Endothelial cell of umbilical vein (primary cell): ENCODE measurements around the gene GULP1. TPM values are rescaled to one million over a fixed set of nuclear protein-coding genes. Genes with fewer than 3 reads are reported as not detected.

Experiments used
- BruUV-seq: library from RNA; stranded (reverse); fragments of 400-500 nt; replicated peaks from 2 replicates; lab custom pipeline; 2021; lab: Mats Ljungman, UMichigan
- CTCF ChIA-PET: fragments of 300-600, 350-600 bp; sonication (Branson Sonifier 250); formaldehyde crosslinking; loops from one replicate; lab custom pipeline; 2021; ENCODE audit warnings: antibody characterized with exemption, inconsistent platforms; lab: Charles Lee
- POLR2A ChIA-PET: fragments of 300-600, 350-600 bp; sonication (Branson Sonifier 250); formaldehyde crosslinking; loops from one replicate; lab custom pipeline; 2021; ENCODE audit warnings: antibody characterized with exemption, inconsistent platforms; lab: Charles Lee
- DNase-seq: peaks from one replicate; pipeline ENCODE4 v3.0.0-alpha.2; 2011; ENCODE audit warnings: low read depth, low spot score
- FAIRE-seq: peaks from 2 replicates; lab custom pipeline; 2011; peaks lifted over from hg19 to GRCh38; lab: Jason Lieb, UNC
- H2AFZ ChIP-seq: 2 replicates; pipeline ENCODE4 v1.6.0; 2012; ENCODE audit warnings: low read depth, low read length, control low read depth, inconsistent platforms
- H3K27ac ChIP-seq: 2 replicates; pipeline ENCODE4 v1.5.1; 2011; ENCODE audit warnings: low read depth, mild to moderate bottlenecking, control low read depth, low read length, moderate library complexity; ENCODE audit not compliant: insufficient read depth
- H3K27me3 ChIP-seq, 2 experiments: 2 replicates each; pipeline versions ENCODE4 v1.6.0 to v1.6.1; 2011; ENCODE audit warnings: low read length in 2 of 2, mixed read lengths in 1 of 2; ENCODE audit not compliant: control insufficient read depth in 2 of 2, insufficient read depth in 2 of 2
- H3K36me3 ChIP-seq, 2 experiments: 2 replicates in 1 of 2; 3 replicates in 1 of 2; pipeline ENCODE4 v1.5.1; 2011; ENCODE audit warnings: low read length in 2 of 2, mild to moderate bottlenecking in 1 of 2, moderate library complexity in 1 of 2; ENCODE audit not compliant: control insufficient read depth in 2 of 2, insufficient read depth in 2 of 2; ENCODE audit errors: extremely low read depth in 1 of 2
- H3K4me1 ChIP-seq: 3 replicates; pipeline ENCODE4 v1.5.1; 2011; ENCODE audit warnings: mild to moderate bottlenecking, low read length; ENCODE audit not compliant: control insufficient read depth, insufficient read depth; ENCODE audit errors: extremely low read depth
- H3K4me2 ChIP-seq: 2 replicates; pipeline ENCODE4 v1.6.1; 2011; ENCODE audit warnings: low read length, control low read depth, mixed read lengths; ENCODE audit not compliant: insufficient read depth
- H3K4me3 ChIP-seq, 3 experiments: fragments of 200-600 bp in 1 of 3; sonication (generic), shearing (Covaris generic) in 1 of 3; replicated peaks in 1 of 3; 2 replicates each; pipeline ENCODE4 v1.5.1; 2011 to 2016; ENCODE audit warnings: control low read depth in 3 of 3, low read length in 3 of 3, mild to moderate bottlenecking in 2 of 3, inconsistent platforms in 1 of 3, low read depth in 1 of 3, moderate library complexity in 1 of 3; ENCODE audit not compliant: insufficient read depth in 1 of 3
- H3K79me2 ChIP-seq: 2 replicates; pipeline ENCODE4 v1.6.0; 2012; ENCODE audit warnings: low read length, inconsistent platforms; ENCODE audit not compliant: control insufficient read depth, insufficient read depth
- H3K9ac ChIP-seq: replicated peaks from 2 replicates; pipeline ENCODE3; 2011; ENCODE audit warnings: low read length, control low read depth; ENCODE audit not compliant: insufficient read depth; ENCODE audit errors: extremely low read depth
- H3K9me1 ChIP-seq: replicated peaks from 3 replicates; pipeline ENCODE4 v1.6.0; 2011; ENCODE audit warnings: mild to moderate bottlenecking, low read length; ENCODE audit not compliant: control insufficient read depth, insufficient read depth; ENCODE audit errors: extremely low read depth
- H3K9me3 ChIP-seq: replicated peaks from 2 replicates; pipeline ENCODE4 v1.5.1; 2012; ENCODE audit warnings: low read length, inconsistent platforms; ENCODE audit not compliant: control insufficient read depth, insufficient read depth
- H4K20me1 ChIP-seq: replicated peaks from 2 replicates; pipeline ENCODE3; 2011; ENCODE audit warnings: mild to moderate bottlenecking, low read length; ENCODE audit not compliant: control insufficient read depth, insufficient read depth; ENCODE audit errors: extremely low read depth
- CTCF ChIP-seq, 2 donors: IDR thresholded peaks; 1 replicate in 1 of 2; 2 replicates in 1 of 2; pipeline ENCODE4 v1.5.1; 2011; ENCODE audit warnings: low read length in 2 of 2, mild to moderate bottlenecking in 2 of 2, moderate library complexity in 2 of 2, control low read depth in 1 of 2, inconsistent platforms in 1 of 2, low read depth in 1 of 2; ENCODE audit not compliant: insufficient read depth in 1 of 2; ENCODE audit errors: extremely low read depth in 1 of 2
- EZH2 ChIP-seq: IDR thresholded peaks from 2 replicates; pipeline ENCODE4 v1.6.1; 2012; ENCODE audit warnings: borderline replicate concordance, low read depth, mild to moderate bottlenecking, moderate library complexity, low read length, inconsistent platforms; ENCODE audit not compliant: severe bottlenecking
- FOS ChIP-seq: IDR thresholded peaks from 2 replicates; pipeline ENCODE4 v1.6.1; 2011; ENCODE audit warnings: mild to moderate bottlenecking, low read length, moderate library complexity, borderline replicate concordance; ENCODE audit not compliant: insufficient read depth
- GATA2 ChIP-seq: IDR thresholded peaks from 2 replicates; pipeline ENCODE4 v1.7.0; 2011; ENCODE audit warnings: low read depth, mild to moderate bottlenecking, moderate library complexity, mixed read lengths, low read length; ENCODE audit not compliant: insufficient read length, insufficient read depth
- JUN ChIP-seq: IDR thresholded peaks from 2 replicates; pipeline ENCODE4 v1.6.1; 2011; ENCODE audit warnings: borderline replicate concordance, low read depth; ENCODE audit not compliant: insufficient read length, insufficient read depth
- MYC ChIP-seq: IDR thresholded peaks from one replicate; pipeline ENCODE4 v1.6.1; 2011; ENCODE audit warnings: mild to moderate bottlenecking, low read depth, low read length
- POLR2A ChIP-seq: IDR thresholded peaks from 2 replicates; pipeline ENCODE4 v1.6.1; 2012; ENCODE audit warnings: low read depth, mild to moderate bottlenecking, control low read depth, low read length
- POLR2AphosphoS5 ChIP-seq: IDR thresholded peaks from 2 replicates; pipeline ENCODE4 v1.6.1; 2012; ENCODE audit warnings: low read depth, mild to moderate bottlenecking, control low read depth, low read length, moderate library complexity; ENCODE audit not compliant: insufficient read depth
- dilution Hi-C: fragments of 300-500 bp; cut with MboI; formaldehyde crosslinking; loops from one replicate; pipeline ENCODE4 v1.15.0; 2019; ENCODE audit warnings: low sequenced_read_pairs; ENCODE audit not compliant: extremely low pct_ligation_motif_present
- intact Hi-C: fragments of 100-400 bp; cut with micrococcal nuclease; formaldehyde crosslinking; loops from one replicate; pipeline ENCODE4 v1.10.0; 2022
- polyA plus RNA-seq, 4 experiments: library from polyadenylated mRNA; depleted of rRNA in 3 of 4; stranded (reverse) in 3 of 4; unstranded in 1 of 4; fragments of >200 nt; gene quantifications; 2 replicates each; pipeline versions ENCODE4 v1.2.1 to v1.2.3, GENCODE V29; 2011 to 2012; ENCODE audit warnings: missing spikeins in 1 of 4
- total RNA-seq: library from RNA; stranded (reverse); gene quantifications from 2 replicates; pipeline ENCODE4 v1.2.3, GENCODE V29; 2021
- TF ChIP-seq, protein P1 (sequence below): IDR thresholded peaks from 2 replicates; pipeline ENCODE4 v1.6.1; 2011; ENCODE audit not compliant: insufficient read depth, insufficient read length

Gene GULP1
- total and polyA plus RNA-seq, 2 donors (not counting 3 experiments of a cell fraction or from before 2014, with no cell fraction given): 24.4 to 53.8 TPM

DNA sequence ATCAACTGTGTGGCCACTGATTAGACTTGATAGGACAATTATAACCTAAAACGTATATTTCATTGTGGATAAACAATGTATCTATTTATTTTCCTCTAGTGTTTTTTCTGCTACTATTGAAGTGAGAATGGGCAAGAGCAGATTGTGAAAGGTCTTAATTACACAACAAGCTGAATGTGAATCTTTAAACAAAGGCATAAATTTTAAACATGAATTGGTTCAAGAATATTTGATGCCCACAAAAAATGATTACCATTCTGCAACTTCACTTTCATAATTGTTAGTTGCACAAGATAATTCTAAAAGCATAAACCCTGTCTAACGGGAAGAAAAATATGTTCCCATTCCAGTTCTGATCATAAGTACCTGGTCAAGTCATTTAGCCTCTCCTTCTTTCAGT lies 285.6 kb downstream of the GULP1 start:
- no peak overlapping the region for H3K4me3 ChIP-seq
- FAIRE-seq (no peak), DNase-seq (no peak)
- TF ChIP-seq GATA2 (no peak), POLR2A (no peak), CTCF (IDR thresholded peaks at IDR 0.05; ENCODE audit: extremely low read depth in 1 of 2, insufficient read depth in 1 of 2, low read depth in 1 of 2, low read length in 2 of 2) (no peak), POLR2AphosphoS5 (no peak), MYC (no peak)
- TF ChIP-seq, protein P1, sequence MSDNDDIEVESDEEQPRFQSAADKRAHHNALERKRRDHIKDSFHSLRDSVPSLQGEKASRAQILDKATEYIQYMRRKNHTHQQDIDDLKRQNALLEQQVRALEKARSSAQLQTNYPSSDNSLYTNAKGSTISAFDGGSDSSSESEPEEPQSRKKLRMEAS: no peak
- H3K79me2 ChIP-seq: no peaks in the 10 kb centered on the region
- intact Hi-C loops: no loop called here
- H3K4me2 ChIP-seq: no peak overlapping the region
- no peaks in the 10 kb centered on the region for H3K4me1 ChIP-seq
- no peaks in the 10 kb centered on the region for H3K9me1 ChIP-seq
- no peak overlapping the region for H3K9ac ChIP-seq
- ChIA-PET CTCF (no interaction called here), POLR2A (no interaction called here)
- H4K20me1 ChIP-seq: no peaks in the 10 kb centered on the region
- H3K27me3 ChIP-seq: no peaks in the 10 kb centered on the region
- no peaks in the 10 kb centered on the region for H3K36me3 ChIP-seq
- no peak overlapping the region for H2AFZ ChIP-seq
- H3K27ac ChIP-seq: no peak overlapping the region
- dilution Hi-C loops: no loop called here
- H3K9me3 ChIP-seq: no peaks in the 10 kb centered on the region
- no TSS peak for BruUV-seq

GRCh38 chr2:188580738-188581137 lies 289.1 kb downstream of the GULP1 start:
- Histone ChIP-seq H3K4me3 (no peak overlapping the region), H3K27ac (no peak overlapping the region), H3K4me1 (no peaks in the 10 kb centered on the region), H3K9me1 (no peaks in the 10 kb centered on the region), H2AFZ (no peak overlapping the region), H3K36me3 (no peaks in the 10 kb centered on the region), H4K20me1 (no peaks in the 10 kb centered on the region), H3K27me3 (no peaks in the 10 kb centered on the region), H3K9me3 (no peaks in the 10 kb centered on the region), H3K4me2 (no peak overlapping the region), H3K9ac (no peak overlapping the region), H3K79me2 (no peaks in the 10 kb centered on the region)
- no TSS peak for BruUV-seq
- dilution Hi-C loops (no loop called here), intact Hi-C loops (no loop called here)
- ChIA-PET CTCF (no interaction called here), POLR2A (no interaction called here)
- no peak for FAIRE-seq
- DNase-seq: no peak
- TF ChIP-seq GATA2 (no peak), POLR2AphosphoS5 (no peak), CTCF (IDR thresholded peaks at IDR 0.05; ENCODE audit: extremely low read depth in 1 of 2, insufficient read depth in 1 of 2, low read depth in 1 of 2, low read length in 2 of 2) (no peak), POLR2A (no peak), JUN (no peak), FOS (no peak), EZH2 (no peak), MYC (no peak)
- TF ChIP-seq, protein P1: no peak
